NCI-H345 treated with DMSO at 0.1 percent for 48 hours (cell line): Measurements from ENCODE around the gene RXRG.

Experiments used
- DNase-seq: peaks from one replicate; lab custom pipeline; 2025; ENCODE audit not compliant: unreplicated experiment; lab: John Stamatoyannopoulos, UW

Gene RXRG

DNA sequence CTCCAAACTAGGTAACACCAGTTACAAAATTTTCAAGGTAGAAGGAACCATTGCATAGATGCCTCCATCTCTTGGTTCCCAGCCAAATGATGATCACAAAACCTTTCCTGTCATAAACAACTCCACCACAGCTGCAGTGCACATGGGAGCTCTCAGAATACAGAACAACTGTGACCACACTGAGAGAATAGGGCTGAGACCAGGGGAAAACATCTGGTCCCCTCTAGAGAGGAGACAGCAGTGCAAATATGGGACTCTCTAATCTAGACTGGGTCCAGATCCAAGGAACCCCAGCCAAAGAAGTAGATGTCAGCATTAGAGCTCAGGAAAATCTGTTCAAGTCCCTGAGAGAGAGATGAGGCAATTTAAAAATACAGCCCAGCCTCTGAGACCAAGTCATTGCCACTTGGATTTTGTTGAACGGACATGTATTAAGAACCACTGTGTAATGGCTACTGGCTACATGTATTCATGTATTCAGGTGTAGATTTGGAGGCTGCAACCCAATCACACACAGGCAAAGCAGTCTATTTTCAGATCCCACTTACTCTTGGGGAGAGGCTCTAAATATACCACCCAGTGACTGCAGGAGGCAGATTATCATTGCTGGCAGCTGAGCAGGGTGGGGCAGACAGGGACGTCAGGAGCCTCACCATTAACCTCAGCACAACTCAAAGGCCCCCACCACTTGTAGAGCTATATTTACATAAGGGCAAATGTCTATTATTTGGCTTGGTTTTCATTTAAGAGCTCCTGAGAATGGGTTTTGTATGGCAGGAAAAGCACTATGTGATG lies 7.6 kb upstream of the RXRG start:
- peak; percentile 11 for DNase-seq

DNA sequence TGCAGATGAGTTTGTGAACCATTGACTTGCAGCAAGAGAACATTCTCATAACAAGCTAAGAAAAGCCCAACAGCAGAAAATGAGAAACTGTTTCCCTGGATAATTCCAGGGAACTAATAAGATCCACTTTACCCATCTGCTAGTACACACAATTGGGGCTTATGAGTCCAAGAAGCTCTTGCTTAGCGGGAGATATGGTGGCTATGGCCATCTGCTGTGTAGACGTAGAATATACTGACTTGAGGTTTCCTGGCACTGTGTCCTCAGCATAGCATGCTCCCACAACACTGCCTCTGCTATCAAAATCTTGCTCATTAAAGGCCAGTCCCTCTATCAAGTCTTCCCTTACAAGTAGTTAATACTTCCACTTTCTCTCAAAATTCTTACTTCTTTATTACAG lies 6.8 kb upstream of the RXRG start:
- no peak for DNase-seq

- no peak for DNase-seq
Observed at GRCh38 chr1:165449131-165449530, 4.2 kb upstream of the RXRG start.

DNA sequence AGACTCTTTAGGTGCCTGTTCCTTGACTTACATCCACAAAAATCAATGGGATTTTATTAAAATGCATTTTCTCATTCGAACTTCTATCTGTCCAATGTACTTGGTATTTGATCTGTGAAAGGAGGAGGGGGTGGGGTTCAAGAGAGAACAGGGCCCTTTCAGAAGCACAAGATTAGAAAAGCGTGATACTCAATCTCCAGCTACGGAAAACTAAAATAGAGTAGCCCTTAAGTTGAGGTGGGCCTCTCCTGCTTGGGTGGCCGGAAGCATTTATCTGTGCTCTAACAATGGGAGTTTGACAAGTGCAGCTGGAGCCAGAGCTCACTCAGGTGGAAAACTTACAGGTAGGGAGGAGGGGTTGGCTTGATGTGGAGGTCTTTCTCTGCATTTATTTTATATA lies 462 bp upstream of the RXRG start:
- DNase-seq, result no peak

- no peak for DNase-seq
Observed at GRCh38 chr1:165443539-165444311, 1.2 kb downstream of the RXRG start.

GRCh38 chr1:165442653-165443052 lies 2.3 kb downstream of the RXRG start:
- DNase-seq, result no peak

DNA sequence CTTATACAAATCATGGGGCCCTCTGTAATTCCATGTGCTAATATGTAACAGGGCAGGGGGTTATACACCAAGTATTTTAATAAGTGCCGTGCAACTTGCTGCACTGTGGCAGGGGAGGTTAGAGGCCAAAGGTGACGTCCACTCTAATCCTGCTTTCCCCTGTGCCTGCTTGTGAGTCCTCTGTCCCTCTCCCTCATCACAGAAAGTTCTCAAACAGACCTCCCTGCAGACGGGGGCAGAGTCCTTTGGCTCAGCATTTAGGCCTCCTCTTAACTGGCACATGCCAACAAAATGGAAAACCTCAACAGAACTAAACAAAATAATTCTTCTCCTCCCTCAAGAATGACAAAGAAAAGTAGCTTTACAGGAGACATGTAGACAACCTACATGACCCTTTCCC lies 2.9 kb downstream of the RXRG start:
- no peak for DNase-seq

- DNase-seq, result no peak
Observed at GRCh38 chr1:165441166-165441880, 3.6 kb downstream of the RXRG start.

DNA sequence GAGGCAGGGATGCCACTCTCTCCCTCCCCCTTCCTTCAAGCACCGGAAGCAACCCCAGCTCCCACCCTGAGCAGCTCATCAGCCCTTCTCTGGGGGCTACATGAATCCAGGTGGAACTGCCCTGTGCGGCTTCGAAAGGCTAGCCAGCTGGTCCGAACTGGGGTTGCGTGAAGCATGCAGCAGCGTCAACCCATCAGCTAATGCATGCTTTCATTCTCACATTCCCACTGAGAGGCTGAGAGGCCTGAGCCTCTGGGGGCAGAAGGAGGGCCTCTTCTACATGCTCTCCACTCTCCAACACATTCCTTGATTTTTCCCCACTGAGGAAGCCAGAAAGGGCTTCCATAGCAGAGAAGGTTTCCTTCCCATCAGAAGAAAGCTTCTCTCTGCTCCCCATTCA lies 5.6 kb downstream of the RXRG start:
- DNase-seq, result no peak

GRCh38 chr1:165436994-165437393 lies 7.9 kb downstream of the RXRG start:
- no peak for DNase-seq

GRCh38 chr1:165435801-165436200 lies 9.1 kb downstream of the RXRG start:
- no peak for DNase-seq

DNA sequence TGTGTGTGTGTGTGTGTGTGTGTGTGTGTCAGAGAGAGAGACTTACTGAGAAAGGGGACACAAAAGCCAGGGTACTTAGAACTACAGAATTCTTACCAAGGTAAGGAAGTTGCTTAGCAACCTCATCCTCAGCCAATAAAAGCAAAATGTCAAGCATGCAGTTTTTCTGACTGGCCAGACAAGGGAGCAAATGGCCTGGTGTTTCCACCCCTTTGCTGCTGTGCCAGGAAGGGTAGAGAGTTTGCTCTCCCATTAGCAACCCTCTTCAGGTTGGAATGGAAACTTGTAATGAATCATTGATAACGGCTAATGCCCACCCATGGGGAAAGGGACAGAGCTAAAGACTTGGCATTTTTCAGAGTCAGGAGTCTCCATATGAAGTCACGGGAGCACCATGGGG lies 10.6 kb downstream of the RXRG start:
- DNase-seq, result no peak

GRCh38 chr1:165431079-165431478 lies 13.8 kb downstream of the RXRG start:
- no peak for DNase-seq

DNA sequence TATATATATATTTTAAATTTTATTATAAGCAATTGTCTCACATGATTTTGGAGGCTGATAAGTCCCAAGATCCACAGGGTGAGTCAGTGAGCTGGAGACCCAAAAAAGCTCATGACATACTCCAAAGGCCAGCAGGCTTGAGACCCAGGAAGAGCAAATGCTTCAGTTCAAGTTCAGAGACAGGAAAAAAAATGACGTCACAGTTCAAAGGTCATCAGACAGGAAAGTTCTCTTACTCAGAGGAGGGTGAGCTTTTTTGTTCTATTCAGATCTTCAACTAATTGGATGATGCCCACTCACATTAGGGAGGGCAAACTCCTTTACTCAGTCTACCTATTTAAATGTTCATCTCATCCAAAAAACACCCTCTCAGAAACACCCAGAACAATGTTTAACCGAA lies 18.2 kb downstream of the RXRG start:
- DNase-seq, result no peak

DNA sequence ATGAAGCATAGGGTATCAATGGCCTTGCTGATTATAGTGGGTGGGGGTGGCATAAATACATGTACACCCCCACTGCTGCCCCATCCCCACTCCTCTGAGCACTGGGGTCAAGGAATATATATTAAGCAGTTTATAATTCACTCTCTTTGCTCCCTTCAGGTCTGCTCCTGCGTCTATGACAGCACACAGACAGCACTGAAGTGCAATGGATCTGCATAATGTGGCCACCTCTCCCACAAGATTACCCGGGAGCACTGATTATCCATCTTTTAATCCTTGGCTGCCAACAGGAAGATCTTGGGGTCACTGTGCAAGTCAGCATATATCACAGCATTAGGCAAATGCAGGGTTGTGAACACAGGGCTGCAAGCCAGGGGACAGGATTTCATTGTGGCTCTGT lies 19.3 kb downstream of the RXRG start:
- DNase-seq, result no peak

- DNase-seq, result no peak
Observed at GRCh38 chr1:165424454-165425216, 20.3 kb downstream of the RXRG start.

DNA sequence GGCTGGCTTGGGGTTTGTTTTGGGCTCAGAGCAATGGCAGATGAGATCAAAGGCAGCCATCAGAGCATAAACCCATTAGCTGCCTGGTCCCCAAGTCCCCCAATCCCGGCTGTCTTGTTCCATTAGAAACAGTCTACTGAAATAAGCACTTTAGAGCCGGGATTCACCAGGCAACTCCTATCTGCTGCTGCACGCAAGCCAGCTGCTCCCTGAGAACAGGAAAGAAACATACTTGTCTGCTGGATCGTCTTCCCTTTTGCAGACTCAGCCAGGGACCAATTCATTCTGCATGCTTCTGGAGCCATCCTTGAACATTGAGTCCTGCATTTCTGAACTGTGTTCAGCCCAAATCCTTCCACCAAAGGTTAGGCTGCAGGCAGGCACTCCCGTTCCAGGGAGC lies 21.8 kb downstream of the RXRG start:
- DNase-seq, result no peak

DNA sequence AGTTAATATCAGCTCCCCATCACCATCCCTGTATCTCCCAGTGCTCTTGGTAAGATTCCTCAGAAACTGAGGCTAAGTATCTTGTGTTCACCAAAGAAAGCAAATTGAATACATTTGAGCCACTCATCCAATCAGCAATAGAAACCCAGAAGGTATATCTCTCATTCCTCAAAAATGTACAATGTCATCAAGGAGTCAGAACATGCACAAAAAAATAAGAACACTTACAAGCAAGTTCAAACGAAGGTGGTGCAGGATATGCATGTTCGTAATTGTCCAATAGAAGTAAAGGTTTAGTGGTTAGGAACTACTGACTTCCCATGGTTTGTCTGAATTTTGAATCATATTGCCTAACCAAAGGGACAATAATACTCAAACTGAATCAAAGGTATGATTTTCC lies 24.3 kb downstream of the RXRG start:
- no peak for DNase-seq

GRCh38 chr1:165419839-165420238 lies 25.1 kb downstream of the RXRG start:
- no peak for DNase-seq

GRCh38 chr1:165418195-165418594 lies 26.7 kb downstream of the RXRG start:
- no peak for DNase-seq

GRCh38 chr1:165416876-165417275 lies 28.1 kb downstream of the RXRG start:
- DNase-seq, result no peak
